IPS-NIHi7 (cell line): ENCODE data around the gene CACNA1B.
A peak's percentile ranks its signal among the peaks of the same experiment; 100 is the strongest.
"Not testable (repeated sequence)": the region's sequence is repeated elsewhere in the genome, so short reads cannot be mapped to it uniquely, and the experiment has no call there.

ENCODE experiments used
- DNase-seq: peaks from one replicate; pipeline ENCODE4 v3.0.0; 2012; ENCODE audit warnings: mixed read lengths; ENCODE audit errors: extremely low spot score

The CACNA1B gene

DNA sequence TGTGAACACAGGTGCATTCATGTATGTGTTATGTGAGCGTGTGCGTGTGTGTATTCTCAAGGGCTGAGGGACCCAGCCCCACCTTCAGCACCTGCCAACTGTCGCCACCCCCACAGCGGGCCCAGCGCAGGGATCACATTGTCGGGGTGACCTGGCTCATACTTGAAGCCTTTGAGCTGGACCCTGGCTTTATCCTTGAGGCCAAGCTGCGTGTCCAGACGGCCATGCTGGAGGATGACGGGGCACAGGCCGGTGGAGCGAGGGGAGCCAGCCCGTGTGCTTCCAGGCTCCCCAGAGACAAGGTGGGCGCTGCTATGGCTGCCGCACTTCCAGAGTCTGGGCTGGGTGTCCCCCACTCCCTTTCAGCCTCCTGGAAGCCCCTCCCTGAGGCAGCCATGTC lies 261.5 kb downstream of the CACNA1B start:
- not testable (repeated sequence) for DNase-seq

- DNase-seq, result not testable (repeated sequence)
Measured at GRCh38 chr9:138140980-138141379, 263.4 kb downstream of the CACNA1B start.

DNA sequence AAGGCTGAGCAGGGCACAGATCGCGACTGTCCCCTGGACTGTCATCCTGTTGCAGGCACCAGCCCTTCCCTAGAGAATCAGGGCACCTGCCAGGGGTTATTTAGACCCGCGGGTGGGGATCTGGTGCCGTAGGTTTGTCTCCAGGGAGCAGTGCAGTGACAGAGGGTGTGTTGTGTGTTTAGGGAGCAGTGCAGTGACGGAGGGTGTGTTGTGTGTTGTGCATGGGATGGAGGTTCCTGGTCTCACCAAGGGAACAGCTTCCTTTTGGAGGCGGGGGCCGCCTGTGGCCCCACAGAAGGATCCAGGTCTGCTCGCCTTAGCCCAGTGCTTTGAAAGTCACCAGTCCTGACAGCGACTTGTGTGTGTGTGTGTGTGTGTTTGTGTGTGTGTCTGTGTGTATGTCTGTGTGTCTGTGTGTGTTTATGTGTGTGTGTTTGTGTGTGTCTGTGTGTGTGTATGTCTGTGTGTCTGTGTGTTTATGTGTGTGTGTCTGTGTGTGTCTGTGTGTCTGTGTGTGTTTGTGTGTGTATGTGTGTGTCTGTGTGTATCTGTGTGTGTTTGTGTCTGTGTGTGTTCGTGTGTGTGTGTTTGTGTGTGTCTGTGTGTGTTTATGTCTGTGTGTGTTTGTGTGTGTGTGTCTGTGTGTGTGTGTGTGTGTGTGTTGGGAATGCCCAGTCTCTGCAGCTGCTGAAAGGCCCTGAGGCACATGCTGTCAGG lies 265.1 kb downstream of the CACNA1B start:
- not testable (repeated sequence) for DNase-seq

DNA sequence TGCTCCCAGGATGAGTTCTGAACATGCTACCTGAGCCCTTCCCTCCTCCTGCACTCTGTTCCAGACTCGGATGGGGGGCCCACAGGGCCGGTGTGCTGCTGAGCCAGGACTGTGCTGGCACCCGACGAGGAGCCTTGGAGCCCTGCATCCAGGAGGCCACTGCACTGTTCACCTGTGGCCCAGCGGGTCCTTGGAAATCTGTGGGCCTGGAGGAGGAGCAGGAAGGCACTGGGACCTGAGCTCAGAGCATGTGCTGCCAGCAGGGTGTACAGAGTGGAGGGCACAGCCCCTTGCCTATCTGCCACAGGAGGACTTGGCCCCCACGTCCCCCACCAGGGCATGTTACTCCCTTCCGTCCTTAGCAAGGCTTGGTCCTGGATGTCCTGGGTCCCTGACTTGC lies 265.9 kb downstream of the CACNA1B start:
- DNase-seq, result not testable (repeated sequence)

GRCh38 chr9:138147556-138147955 lies 270.0 kb downstream of the CACNA1B start:
- DNase-seq, result not testable (repeated sequence)

DNA sequence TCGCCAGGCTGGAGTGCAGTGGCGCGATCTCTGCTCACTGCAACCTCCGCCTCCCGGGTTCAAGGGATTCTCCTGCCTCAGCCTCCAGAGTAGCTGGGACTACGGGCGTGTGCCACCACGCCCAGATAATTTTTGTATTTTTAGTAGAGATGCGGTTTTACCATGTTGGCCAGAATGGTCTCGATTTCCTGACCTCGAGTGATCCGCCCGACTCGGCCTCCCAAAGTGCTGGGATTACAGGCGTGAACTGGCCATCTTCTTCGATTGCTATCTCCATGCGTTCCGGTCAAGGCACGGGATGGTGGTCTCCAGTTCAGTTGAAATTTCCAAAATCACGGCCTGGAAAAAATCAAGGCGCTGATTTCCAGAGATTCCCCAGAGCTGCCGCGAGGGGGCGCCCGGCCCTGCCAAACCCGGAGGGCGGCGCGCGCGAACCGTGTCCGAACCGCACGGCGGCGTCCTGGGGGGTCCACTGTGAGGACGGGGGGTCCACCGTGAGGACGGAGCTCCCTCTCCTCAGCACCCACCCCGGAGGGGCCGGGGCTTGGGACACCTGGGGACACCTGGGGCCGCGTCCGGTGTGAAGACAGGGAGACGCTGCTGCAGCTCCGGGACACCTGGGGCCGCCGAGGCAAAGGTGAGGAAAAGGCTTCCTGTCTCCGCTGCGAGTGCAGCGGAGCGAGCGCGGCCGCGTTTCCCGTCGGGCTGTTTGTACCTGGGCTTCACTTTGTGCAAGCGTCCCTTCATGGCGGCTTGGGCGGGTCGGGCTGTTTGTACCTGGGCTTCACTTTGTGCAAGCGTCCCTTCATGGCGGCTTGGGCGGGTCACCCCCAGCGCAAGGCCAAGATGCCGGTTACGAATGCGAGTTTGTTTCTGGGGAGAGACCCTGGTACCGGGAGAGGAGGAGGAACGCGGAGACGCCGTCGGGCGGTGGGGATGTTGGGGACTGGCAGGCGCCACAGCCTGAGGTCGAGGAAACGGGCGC lies 272.4 kb downstream of the CACNA1B start:
- DNase-seq, result peak; percentile 18

DNA sequence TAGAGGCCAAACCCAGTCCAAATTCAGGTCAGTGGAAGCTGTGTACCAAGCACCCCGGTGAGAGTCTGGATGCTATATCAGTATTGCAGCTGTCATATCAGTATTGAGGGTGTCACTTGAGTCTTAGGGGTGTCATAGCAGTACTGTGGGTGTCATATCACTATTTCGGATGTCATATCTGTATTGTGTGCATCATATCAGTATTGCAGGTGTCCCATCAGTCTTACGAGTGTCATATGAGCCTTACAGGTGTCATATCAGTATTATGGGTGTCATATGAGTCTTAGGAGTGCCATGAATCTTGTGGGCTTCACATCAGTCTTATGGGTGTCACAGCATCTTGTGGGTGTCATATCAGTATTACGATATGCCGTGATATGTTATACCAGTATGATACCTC lies 278.2 kb downstream of the CACNA1B start:
- DNase-seq, result not testable (repeated sequence)

DNA sequence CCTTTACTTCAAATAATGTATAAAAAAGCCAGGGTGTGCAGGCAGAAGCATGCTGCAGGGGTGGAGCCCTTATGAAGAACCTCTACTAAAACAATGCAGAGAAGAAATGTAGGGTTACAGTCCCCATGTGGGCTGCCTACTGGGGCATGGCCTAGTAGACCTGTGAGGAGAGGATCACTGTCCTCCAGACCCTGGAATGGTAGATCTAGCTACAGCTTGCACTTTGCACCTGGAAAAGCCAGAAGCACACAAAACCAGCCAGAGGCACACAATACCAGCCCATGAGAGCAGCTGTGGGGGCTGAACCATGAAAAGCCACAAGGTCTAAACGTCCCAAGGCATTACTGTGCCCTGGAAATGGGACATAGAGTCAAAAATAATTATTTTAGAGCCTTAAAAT lies 289.2 kb downstream of the CACNA1B start:
- DNase-seq, result not testable (repeated sequence)
